GM19193 (cell line): ENCODE data around the gene LGR6.

Experiments
- POLR2A ChIP-seq: IDR thresholded peaks from 4 replicates; pipeline ENCODE4 v1.6.1; 2011; ENCODE audit not compliant: insufficient read depth, insufficient read length; ENCODE audit errors: extremely low read depth

LGR6 gene

DNA sequence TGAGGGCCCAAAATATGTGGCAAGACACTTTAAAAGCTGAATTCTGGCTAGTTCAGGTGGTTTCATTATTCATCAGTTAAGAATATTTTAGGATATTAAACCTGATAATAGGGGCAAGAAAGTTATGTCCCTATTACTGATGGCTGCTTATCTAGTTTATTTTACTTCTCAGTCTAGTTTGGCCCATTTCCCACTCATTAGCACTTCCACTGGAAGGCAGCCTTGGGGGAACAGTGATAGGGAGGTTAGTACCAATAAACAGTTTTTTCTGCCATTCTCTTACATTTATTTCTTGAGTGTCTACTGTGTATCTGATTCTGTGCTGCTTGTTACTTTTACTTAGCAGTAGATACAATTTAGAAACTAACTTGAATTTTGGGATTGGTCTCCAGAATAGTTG is 163.9 kb downstream of the LGR6 start:
- no peak for TF ChIP-seq POLR2A

DNA sequence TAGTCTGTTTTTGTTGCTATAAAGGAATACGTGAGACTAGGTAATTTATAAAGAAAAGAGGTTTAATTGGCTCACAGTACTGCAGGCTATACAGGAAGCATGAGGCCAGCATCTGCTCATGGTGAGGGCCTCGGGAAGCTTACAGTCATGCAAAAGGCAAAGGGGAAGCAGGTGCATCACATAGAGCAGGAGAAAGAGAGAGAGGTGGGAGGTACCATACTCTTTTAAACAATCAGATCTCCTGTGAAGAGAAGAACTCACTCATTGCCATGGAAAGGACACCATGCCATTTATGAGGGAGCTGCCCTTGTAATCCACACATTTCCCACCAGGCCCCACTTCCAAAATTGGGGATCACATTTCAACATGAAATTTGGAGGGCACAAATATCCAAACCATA is 167.6 kb downstream of the LGR6 start:
- TF ChIP-seq POLR2A = no peak

DNA sequence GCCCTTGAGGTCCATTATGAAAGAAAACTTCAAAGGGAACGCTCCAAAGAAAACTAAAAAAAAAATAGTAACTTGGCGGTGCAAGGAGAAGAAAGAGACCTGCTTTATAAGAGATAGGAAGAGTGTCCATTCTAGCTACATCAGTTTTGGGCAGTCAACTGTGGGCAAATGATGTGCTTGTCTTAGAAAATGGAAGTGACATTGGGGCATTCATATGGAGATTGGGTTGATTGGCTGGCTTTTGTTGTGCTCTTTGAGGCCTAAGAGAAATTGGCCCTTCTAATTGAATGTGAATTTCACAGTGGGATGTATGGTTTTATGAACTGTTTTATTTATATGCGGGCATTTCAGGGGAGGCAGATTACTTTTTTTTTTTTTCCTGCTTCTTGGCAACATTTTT is 168.1 kb downstream of the LGR6 start:
- no peak for TF ChIP-seq POLR2A

DNA sequence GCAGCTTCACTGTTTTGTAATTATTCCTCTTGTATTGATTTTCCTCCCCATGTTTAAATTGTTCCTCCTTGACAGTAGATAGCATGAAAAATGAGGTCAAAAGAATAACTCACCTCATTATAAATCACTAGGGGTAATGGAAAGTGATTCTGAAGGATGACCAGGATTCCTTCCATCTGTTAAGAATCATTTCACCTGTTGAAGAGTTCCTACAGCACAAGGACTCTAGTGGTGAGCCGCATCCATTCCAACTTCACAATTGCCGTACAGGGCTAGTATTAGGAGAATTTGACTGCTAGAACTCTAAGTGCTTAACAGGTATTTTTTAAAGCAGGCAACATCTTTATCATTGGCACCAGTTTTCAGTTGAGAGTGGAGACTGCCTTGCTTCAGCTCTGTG is 168.6 kb downstream of the LGR6 start:
- no peak for TF ChIP-seq POLR2A

DNA sequence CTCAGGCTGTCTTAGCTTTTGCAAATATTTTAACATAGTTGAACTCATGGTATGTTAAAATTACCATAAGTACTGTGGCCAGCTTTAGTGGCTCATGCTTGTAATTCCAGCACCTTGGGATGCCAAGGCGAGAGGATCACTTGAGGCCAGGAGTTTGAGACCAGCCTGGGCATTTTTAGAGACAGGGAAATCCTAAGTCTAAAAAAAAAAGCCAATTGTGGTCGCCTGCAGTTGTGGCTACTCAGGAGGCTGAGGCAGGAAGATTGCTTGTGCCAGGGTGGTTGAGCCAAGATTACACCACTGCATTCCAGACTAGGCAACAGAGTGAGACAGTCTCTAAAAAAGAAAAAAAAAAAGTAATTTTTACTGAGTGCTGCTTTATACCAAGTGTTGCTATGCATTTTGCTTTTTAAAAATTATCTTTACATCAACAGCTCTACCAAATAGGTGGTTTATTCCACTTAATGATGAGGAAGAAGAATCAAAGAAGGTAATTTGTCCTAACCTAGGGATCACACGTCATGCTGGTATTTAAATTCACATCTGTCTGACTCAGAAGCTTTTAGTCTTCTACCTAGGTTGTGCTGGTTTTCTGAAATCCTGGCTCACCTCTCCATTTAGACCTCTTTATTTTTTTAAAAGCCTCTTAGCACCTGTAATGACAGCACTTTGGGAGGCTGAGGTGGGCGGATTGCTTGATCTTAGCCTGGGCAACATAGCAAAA is 171.7 kb downstream of the LGR6 start:
- TF ChIP-seq POLR2A = no peak

DNA sequence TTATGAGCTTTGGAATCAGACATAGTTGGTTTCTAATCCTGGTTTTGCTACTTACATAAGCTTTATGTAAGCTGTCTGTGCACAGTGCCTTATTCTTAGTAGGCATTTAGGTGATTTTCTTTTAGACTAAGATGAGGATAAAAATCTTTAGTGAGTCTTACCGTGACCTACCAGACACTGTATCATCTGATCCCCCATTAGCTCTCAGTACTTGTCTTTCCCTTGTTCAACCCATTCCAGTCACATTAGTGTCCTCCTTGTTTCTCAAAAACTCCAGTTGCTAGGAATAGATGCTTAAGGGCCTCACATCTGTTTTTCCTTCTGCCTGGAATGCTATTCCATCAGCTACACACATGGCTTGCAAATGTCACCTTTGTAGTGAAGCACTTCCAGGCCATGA is 173.7 kb downstream of the LGR6 start:
- no peak for TF ChIP-seq POLR2A
